ENCODE measurements around the gene SNCA.

GRCh38 chr4:89800527-89801103 is 36.3 kb downstream of the SNCA start:
- TF ChIP-seq CTCF (IDR thresholded peaks at IDR 0.05) (no peak), POLR2A (IDR thresholded peaks at IDR 0.05) (no peak)
